HG03045 (cell line): ENCODE measurements around the gene SSRP1.
A peak's percentile ranks its signal among the peaks of the same experiment; 100 is the strongest.

ENCODE experiments used
- ATAC-seq: cut with Tn5 transposase; IDR thresholded peaks from one replicate; pipeline ENCODE4 v1.9.1; 2021; ENCODE audit warnings: mild to moderate bottlenecking, moderate library complexity; ENCODE audit not compliant: unreplicated experiment

SSRP1 gene

DNA sequence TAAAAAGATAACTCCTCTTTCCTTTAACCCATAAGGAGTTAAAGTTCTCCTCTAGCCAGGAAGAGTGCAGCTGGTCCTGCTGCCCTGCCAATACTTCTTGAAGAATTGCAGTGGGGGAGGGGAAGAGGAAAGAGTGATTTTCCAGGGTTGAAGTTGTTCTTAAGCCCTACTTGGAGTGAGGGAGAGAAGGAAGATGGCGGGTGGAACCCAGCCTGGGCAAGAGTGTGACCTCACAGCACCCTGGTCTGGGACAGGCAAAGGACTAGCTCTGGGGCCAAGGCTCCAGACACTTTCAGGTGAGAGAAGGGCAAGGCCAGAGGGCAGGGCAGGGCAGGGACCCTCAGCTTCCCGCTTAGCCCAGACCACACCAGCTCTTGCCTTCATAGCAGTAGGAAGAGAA lies 17.5 kb downstream of the SSRP1 start:
- ATAC-seq, result no peak

DNA sequence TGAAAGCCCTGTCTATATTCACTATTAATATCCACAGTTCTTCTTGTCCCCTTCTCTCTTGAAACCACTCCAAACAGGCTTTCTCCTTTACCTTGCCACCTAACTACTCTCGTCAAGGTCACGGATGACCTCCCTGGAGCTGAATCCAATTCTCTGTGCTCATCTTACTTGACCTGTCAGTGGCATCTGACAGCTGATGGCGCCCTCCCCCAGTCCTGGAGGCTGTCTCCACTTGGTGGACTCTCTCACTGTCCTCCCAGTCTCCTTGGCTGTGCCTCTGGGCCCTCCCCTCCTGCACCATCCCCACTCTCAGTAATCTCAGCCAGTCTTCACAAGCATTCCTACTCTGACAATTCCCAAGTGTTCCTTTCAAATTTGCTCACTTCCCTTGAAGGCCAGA lies 19.7 kb downstream of the SSRP1 start:
- ATAC-seq, result no peak

DNA sequence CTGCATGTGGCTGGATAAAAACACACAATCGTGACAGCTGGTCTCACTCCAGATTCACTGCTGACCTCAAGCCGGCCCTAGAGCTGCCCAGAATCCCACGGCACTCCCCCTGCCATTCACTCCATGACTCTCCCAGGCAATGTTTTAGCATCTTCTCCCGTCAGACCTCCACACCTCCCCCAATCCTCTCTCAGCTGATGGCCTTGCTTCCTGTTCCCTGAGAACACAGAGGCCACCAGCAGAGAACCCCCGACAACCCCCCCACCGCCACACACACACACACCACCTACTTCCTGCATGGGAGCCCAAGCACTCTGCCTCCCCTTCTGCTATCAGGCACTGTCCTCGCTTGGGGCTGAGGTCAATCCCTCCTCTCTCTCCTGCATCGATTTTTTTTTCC lies 20.2 kb downstream of the SSRP1 start:
- no peak for ATAC-seq

DNA sequence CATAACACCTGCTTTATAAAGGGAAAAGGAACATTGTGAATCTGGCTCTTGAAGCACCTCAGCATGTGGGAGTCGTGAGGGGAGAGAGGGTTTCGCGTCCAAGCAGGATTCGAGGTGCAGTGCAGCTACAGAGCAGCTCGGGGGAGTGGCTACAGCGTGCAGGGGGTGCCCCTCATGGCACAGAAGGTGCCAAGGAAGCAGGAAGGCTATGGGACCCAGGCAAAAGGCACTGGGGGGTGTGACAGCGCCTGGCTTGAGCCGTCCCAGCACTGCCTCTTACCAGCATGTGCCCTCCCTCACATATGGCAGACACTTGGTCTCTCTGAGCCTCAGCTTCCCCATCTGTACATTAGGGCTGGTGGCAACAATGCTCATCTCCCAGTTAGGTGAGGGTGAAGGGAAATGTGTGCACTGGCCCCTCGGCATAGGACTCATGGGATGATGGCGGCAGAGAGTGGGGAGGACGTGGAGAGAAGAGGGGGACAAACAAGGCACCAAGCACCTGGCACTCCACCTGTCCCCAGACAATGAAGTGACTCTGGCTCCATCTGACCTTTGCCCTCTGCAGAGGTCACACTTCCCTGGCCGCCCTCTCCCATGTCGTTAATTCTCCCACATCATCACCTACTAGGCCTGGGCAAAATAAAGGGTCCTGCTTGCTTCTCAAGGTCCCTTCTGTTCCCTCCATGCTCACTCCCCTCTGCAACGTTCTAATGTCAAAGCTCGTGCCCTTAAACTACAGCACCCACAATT lies 21.3 kb downstream of the SSRP1 start:
- ATAC-seq, result no peak

DNA sequence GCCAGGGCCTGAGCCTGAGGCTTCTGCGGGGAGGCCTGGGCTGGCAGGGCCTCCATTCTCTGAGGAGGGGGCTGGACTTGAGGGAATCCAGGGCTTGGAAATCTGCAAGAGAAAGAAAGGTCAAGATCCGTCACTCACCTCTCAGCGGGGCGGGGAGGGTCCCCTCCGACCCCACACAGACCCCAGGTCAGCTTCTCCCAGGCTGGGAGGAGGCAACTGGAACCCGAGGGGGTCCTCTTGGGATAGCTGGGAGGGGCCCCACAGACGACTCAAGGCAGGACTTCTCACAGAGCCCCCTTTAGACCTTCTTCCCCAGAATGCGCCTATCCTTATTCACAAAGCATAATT lies 21.9 kb downstream of the SSRP1 start:
- ATAC-seq, result no peak

DNA sequence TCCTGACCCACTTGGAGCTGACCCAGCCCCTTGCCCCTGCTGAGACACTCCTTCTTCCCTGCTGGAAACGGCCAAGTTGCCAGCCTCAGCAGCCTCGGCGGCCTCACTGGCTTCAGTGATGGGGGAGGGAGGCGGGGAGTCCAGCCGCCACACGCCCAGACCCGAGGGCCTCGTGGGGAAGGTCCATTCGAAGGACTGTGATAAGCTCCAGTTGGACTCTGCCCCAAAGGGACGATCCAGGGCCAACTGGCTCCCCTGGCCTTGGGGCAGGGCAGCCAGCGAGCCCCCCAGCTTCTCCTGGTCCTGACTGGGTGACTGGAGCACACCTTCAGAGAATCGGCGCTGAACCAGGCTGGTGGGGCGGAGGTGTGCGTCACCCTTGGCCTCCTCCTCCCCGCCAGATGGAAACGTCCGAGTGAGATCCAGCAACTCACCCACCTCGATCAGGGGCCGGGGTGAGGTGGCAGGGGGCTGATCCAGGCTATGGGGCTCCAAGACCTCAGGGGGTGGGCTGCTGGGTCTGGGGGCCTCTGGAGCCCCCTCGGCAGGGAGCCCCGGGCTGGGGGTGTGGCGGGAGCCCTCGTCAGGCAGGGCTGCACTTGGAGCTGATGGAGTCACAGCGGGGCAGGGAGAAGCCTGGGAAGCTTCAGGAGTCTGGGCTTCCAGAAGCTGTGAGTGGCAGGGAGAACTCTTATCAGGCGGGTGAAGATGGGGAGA lies 22.5 kb downstream of the SSRP1 start:
- no peak for ATAC-seq

DNA sequence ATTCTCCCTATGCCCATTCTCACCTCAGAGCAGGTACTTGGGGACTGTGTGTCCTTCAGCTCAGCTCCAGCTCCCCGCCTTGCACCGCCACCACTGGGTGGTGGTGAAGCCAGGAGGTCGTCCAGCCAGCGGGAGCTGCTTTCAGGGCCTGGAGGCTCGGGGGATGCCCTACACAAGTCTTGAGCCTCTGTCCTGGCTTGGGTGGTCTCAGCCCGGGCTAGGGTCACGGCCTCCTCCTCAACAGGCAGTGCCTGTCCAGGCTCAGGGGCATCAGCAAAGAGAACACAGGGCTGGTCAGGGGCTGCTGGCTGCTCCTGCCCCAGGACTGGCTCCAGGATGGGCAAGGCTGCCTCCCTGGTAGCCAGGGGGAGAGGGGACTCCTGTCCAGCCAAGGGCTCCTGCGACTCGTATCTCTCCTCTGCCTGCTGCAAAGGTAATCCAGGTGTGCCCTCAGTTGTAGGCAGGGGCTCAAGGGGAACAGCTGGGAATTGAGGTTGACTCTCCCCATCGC lies 23.1 kb downstream of the SSRP1 start:
- ATAC-seq, result no peak

DNA sequence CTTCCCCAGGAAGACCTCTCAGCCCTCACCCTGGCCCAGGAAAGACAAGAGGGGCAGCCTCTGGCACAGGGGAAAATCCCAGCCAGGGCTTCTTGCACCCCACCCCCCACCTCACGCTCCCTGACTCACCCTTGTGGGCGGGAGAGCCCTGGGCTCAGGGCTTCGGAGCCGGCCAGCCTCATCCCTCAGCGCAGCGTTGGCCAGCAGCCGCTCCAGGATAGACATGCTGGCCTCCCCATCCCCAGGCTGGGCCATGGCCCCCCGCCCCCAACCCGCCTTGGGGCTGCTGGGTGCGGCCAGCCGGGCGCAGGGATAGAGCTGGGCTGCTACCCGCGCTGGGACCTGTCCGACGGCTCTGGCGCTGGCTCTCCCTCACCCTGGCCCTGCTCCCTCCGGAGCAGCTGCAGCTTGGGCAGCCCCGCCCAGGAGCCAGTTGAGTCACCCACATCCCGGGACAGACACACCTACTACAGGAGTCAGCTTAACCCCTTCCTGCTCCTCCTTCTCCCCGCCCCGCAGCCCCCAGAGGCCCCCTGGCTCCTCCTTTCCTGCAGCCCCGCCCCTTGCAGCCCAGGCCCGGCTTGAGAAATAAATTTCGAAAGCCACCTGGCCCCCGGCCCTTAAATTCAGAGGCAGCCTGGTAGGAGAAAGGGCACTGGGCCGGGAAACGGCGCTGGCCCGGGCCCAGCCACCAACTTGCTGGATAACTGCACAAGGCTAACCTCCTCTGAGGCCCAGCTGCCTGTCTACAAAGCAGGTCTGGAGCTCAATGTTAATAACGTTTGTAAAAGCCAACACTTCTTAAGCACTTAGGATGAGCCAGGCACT lies 24.4 kb downstream of the SSRP1 start:
- ATAC-seq, result peak; percentile 97

DNA sequence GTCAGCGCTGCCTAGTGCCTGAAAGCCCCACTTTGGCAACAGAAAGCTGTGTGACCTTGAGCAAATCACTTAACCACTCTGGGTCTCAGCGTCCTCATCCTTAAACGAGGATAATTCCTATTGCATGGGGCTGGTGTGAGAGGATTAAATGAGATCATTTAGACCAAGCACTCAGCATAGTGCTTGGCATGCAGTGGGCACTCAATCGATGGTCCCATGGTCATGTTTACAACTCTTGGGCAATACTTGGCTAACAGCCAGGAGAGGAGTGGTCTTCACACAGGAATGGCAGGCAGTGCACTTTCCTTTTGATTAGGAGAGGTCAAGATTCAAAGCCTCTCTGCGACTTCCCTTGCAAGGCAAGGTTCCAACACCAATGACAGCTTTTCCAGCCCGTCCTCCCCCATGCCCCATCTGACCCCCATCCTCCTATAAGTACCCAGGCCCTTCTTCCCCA lies 25.0 kb downstream of the SSRP1 start:
- ATAC-seq, result no peak

DNA sequence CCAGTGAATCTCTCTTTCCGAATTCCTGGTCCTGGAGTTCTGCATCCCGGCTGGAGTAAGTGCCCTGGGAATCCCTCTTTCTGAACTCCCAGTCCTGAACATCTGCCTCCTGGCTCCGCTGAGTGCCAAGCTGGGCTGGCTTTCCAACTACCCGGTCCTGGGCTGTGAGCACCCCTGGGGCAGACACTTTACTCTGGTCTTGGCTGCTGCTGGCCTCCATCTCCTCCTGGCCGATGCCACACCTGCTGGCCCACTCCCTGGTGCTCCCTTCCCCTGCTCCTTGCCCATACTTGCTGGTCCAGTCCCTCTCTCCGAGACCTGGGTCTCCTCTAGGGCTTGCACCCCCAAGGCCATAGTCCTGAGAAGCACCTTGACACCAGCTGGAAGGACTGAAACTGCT lies 25.6 kb downstream of the SSRP1 start:
- no peak for ATAC-seq

DNA sequence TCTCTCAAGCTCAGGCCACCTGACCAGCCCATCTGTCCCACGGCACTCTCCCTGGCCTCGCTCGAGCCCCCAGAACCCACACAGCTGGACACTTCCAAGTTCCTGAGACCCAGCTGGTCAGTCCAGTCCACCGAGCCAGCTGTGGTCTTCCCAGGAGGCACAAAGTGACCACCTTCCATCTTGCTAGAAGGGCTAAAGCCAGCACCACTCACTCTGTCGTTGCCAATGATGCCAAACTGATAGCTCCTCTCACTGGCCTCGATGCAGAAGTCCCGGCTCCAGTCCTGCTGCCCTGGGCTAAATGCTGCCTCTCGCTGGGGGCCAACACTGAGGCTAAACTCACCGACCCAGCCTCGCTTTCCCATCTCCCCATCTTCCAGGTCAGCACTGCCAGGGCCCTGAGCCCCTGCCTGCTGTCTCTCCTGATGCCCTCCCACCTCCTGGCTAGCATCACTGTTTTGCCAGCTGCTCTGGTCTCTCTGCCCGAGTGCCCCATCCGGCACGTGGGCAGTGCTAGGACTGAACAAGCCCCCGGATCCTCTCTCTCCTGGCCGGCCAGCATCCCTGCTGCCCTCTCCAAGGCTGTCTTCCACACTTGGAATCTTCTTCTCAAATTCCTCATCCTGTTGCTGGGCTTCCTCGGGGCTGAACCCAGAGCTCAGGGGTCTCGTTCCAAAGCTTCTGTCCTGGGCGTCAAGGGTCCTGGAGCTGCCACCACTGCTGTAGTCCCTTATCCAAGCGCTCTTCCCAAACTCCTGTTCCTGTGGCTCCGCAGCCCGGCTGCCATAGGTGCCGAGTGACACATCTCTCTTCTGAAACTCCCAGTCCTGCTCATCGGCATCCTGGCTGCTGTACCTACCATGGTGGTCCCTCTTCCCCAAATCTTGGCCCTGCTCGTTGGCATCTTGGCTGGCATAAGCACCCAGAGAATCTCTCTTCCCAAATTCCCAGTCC lies 26.3 kb downstream of the SSRP1 start:
- no peak for ATAC-seq

DNA sequence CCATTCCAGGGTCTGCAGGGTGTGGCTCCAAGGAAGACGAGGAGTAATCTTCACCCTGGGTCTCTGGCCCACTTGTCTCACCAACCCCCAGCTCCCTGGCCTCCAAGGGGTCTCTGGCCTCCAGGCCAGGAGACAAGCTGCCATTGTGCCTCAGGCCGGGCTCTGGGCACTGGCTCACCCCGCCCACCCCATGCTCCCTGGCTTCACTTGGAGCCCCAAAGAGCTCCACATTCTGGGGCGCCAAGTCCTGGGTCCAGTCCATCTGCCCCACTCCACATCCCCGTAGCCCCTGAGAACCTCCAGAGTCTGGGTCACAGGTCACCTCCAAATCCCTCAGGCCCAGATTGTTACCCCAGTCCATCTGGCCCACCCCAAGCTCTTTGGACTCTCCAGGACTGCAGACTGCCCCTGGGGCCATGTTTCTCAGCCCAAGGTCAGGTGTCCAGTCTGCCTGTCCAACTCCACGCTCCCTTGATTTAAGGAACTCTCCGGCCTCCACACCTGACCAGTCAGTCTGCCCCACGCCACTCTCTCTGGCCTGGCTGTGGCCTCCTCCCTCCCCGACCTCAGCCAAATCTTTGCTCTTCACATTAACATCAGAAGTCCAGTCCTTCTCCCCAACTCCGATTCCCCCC lies 27.1 kb downstream of the SSRP1 start:
- no peak for ATAC-seq

DNA sequence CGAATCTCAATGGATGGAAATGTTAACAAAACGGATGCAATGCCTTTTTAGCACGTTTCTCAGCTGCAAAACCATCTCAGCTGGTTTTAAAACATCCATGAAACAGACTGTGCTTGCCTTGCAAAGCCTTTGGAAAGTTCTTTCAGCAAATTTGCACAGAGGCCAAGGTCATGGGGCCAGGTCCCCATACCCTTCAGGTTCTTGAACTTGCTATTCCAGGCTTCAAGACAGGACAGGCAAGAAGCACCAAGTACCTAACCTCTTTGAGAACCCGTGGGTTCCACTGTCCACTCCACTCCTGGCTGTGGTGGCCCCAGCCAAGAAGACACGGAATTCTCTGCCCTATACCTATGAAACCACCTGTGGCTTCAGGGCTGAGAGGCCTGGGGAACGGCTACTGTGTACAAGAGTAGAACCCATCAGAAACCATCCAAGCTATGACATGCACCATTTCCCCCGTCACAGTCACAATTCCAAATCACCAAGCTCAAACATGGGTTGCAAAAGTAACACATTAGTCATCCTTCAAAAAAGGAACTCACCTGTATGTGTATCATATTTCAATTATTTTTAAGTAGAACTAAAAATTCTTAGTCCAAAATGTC lies 27.9 kb downstream of the SSRP1 start:
- no peak for ATAC-seq

DNA sequence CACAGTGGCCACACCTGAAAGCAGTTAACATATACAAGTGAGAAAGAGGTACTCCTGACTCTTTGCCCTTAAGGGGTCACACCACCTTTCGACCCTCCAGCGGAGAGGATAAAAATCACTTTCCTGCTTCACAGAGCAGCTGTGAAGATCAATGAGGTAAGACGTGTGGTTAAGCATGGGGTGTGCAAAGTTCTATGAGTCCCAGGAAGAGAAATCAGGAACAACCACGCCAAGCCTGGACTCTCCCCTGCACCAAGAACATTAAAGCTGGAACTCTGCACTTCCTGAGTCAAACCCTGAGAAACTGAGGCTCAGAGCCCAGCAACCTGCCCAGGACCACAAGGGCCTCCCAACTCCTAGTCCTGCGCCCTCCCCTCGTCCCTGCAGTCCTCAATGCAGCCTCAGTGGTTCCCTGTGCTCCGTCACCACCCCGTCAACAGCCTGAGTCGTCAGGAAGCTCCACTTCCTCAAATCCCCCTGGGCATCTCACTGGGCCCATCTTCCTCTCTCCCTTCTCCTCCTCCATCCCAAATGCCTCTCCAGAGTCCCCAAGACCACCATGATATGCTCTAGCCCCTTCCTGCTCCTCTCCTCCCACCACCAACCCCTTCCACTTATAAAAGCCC lies 28.6 kb downstream of the SSRP1 start:
- no peak for ATAC-seq

DNA sequence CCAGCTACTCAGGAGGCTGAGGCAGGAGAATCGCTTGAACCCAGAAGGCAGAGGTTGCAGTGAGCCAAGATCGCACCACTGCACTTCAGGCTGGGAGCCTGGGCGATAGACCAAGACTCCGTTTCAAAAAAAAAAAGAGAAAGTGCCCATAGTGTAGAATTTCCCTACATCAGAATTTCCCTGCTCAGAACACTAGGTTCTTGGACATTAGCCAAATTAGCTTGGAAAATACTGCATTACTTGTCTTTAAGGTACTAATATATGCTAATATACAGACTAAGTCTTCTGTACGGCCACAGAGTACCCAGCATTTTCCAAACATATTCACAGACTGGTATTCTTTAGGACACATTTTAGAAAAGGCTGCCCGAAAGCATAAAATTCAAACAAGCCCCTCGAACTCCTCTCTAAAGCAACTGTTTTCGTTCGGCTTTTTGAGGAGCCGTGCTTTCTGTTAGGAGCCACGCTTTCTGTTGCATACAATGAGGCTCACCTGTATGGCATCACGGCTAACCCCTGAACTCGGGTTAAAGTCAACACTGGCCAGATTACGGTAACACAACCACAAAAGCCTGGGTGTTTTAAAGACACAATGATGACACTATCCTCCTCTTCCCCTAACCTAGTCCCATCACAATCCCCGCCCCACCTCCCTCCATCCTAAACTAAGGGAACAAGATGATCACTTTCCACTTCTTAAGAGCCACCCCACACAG lies 29.4 kb downstream of the SSRP1 start:
- no peak for ATAC-seq

DNA sequence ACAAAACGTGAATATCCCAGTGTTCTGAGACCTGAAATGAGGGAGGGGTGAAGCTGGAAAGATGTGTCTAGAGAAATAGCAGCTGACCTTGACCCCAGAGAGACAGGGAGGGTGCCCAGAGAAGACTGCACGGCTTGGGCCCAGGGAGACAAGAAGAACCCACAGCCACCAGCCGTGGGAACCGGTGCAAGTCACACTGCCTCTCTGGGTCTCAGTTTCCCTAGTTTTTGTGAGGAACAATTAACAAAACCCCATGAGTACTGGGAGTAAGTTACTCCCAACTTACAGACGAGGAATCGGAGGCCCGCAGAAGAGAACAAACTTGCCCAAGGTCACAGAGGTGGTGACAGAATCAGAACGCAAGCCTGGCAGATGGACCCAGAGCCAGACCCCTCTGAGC lies 30.2 kb downstream of the SSRP1 start:
- no peak for ATAC-seq

DNA sequence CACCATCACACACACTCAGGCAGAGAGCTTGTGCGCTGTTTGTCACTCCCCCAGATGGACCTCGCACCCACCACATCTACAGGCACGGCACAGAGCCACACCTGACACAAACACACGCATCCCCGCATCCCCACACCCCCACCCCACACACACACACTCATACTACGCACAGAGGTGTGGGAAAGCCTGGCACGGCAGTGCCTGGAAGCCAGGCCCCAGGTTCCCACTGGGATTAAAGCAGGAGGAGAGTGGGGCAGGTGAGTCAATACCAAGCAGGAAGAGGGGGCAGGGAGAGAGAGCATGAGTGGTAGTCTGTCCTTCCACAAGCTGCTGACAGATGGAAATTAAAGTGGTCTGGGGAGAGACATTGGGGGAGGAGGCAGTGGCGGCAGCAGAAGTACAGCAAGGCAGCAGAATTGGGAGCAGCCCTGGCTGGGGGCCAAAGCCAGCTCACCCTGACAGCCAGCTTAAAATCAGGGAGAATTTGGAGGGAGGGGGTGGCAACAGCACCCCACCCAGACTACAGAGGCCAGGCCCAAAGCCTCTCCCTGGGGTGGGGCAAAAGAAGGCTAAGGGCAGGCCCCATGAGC lies 31.6 kb downstream of the SSRP1 start:
- no peak for ATAC-seq
